SK-N-SH (cell line): Measurements from ENCODE around the gene ADCY10. TPM values are rescaled to one million over a fixed set of nuclear protein-coding genes. Genes with fewer than 3 reads are reported as not detected.

Source experiments
- CTCF ChIA-PET: fragments of 300-600, 350-600 bp; formaldehyde crosslinking; extraction: SDS; loops from one replicate; lab custom pipeline; 2021; lab: Yijun Ruan, JAX
- POLR2A ChIA-PET: fragments of 350-600 bp; sonication (Branson Sonifier 250); formaldehyde crosslinking; extraction: SDS; loops from one replicate; lab custom pipeline; 2020; ENCODE audit warnings: antibody characterized with exemption, inconsistent platforms; lab: Yijun Ruan, JAX
- DNase-seq: peaks from one replicate; pipeline ENCODE4 v3.0.0; 2012
- H2AFZ ChIP-seq: fragments of 200-600 bp; sonication (generic); 2 replicates; pipeline ENCODE4 v1.8.1; 2016; ENCODE audit warnings: antibody characterized with exemption, mild to moderate bottlenecking, low read depth
- H3F3A ChIP-seq: fragments of 200-600 bp; sonication (generic); replicated peaks from 2 replicates; pipeline ENCODE3; 2016; ENCODE audit warnings: antibody characterized with exemption, mild to moderate bottlenecking; ENCODE audit not compliant: insufficient read depth
- H3K27ac ChIP-seq, 2 experiments: fragments of 200-500 bp in 1 of 2; fragments of 200-600 bp in 1 of 2; sonication (Bioruptor generic) in 1 of 2; sonication (generic), shearing (Covaris generic) in 1 of 2; 2 replicates each; pipeline versions ENCODE4 v1.5.1 to v1.6.1; 2014 to 2016; ENCODE audit warnings: low read depth in 2 of 2, inconsistent platforms in 1 of 2, low read length in 1 of 2, mild to moderate bottlenecking in 1 of 2, mixed read lengths in 1 of 2
- H3K27me3 ChIP-seq: fragments of 200-600 bp; sonication (generic), shearing (Covaris generic); 2 replicates; pipeline ENCODE4 v1.6.1; 2016; ENCODE audit warnings: mixed run types; ENCODE audit not compliant: insufficient read depth
- H3K36me3 ChIP-seq, 2 experiments: fragments of 200-500 bp in 1 of 2; fragments of 200-600 bp in 1 of 2; sonication (Bioruptor generic) in 1 of 2; sonication (generic) in 1 of 2; replicated peaks in 1 of 2; 2 replicates each; pipeline versions ENCODE3 to v1.5.1; 2014 to 2016; ENCODE audit warnings: low read length in 1 of 2, mild to moderate bottlenecking in 1 of 2; ENCODE audit not compliant: insufficient read depth in 2 of 2, control insufficient read depth in 1 of 2
- H3K4me1 ChIP-seq, 2 experiments: fragments of 200-500 bp in 1 of 2; fragments of 200-600 bp in 1 of 2; sonication (Bioruptor generic) in 1 of 2; sonication (generic), shearing (Covaris generic) in 1 of 2; 2 replicates each; pipeline versions ENCODE4 v1.5.1 to v1.6.1; 2014 to 2016; ENCODE audit warnings: low read depth in 1 of 2, low read length in 1 of 2, mixed run types in 1 of 2; ENCODE audit not compliant: insufficient read depth in 2 of 2, control insufficient read depth in 1 of 2
- H3K4me2 ChIP-seq: fragments of 200-600 bp; sonication (generic), shearing (Covaris generic); 2 replicates; pipeline ENCODE4 v1.6.1; 2017; ENCODE audit warnings: mixed run types
- H3K4me3 ChIP-seq, 2 experiments: fragments of 200-500 bp in 1 of 2; fragments of 200-600 bp in 1 of 2; sonication (Bioruptor generic) in 1 of 2; sonication (generic), shearing (Covaris generic) in 1 of 2; 2 replicates each; pipeline versions ENCODE4 v1.5.1 to v1.8.1; 2014 to 2016; ENCODE audit warnings: low read depth in 2 of 2, inconsistent platforms in 1 of 2, low read length in 1 of 2, mild to moderate bottlenecking in 1 of 2, mixed read lengths in 1 of 2, moderate library complexity in 1 of 2
- H3K79me2 ChIP-seq: fragments of 200-600 bp; sonication (generic); 2 replicates; pipeline ENCODE4 v1.8.1; 2017; ENCODE audit warnings: mild to moderate bottlenecking; ENCODE audit not compliant: insufficient read depth
- H3K9ac ChIP-seq: fragments of 200-600 bp; sonication (generic); 2 replicates; pipeline ENCODE4 v1.6.1; 2017; ENCODE audit warnings: mixed run types
- H3K9me2 ChIP-seq: fragments of 200-600 bp; sonication (generic); 2 replicates; pipeline ENCODE4 v1.6.1; 2017; ENCODE audit warnings: mixed run types
- H3K9me3 ChIP-seq: fragments of 200-600 bp; sonication (generic); 2 replicates; pipeline ENCODE4 v1.6.1; 2017; ENCODE audit warnings: mixed run types, mild to moderate bottlenecking, moderate library complexity
- H4K20me1 ChIP-seq: fragments of 200-600 bp; sonication (generic); 2 replicates; pipeline ENCODE4 v1.6.1; 2017; ENCODE audit warnings: mild to moderate bottlenecking, mixed run types; ENCODE audit not compliant: insufficient read depth
- ELF1 ChIP-seq: IDR thresholded peaks from 2 replicates; pipeline ENCODE4 v1.4.0; 2012
- EP300 ChIP-seq, 2 experiments: IDR thresholded peaks; 2 replicates each; pipeline versions ENCODE4 v1.4.0 to v1.6.1; 2012; ENCODE audit warnings: borderline replicate concordance in 1 of 2, low read depth in 1 of 2, low read length in 1 of 2
- FOXJ3 ChIP-seq: sonication (generic); formaldehyde crosslinking; IDR thresholded peaks from 2 replicates; pipeline ENCODE4 v1.5.1; 2020; ENCODE audit warnings: mild to moderate bottlenecking, missing genetic modification reagents
- FOXM1 ChIP-seq: IDR thresholded peaks from 2 replicates; pipeline ENCODE4 v1.4.0; 2012; ENCODE audit warnings: low read depth, mild to moderate bottlenecking
- GABPA ChIP-seq: IDR thresholded peaks from 2 replicates; pipeline ENCODE4 v1.4.0; 2012; ENCODE audit warnings: low read depth, mild to moderate bottlenecking
- GATA2 ChIP-seq: sonication (generic); formaldehyde crosslinking; IDR thresholded peaks from 2 replicates; pipeline ENCODE4 v1.5.0; 2020; ENCODE audit warnings: mild to moderate bottlenecking, missing genetic modification reagents
- IRF3 ChIP-seq: fragments of 150-350 bp; IDR thresholded peaks from 2 replicates; pipeline ENCODE4 v1.6.1; 2016; ENCODE audit warnings: mild to moderate bottlenecking, low read depth, low read length
- MXI1 ChIP-seq: IDR thresholded peaks from 2 replicates; pipeline ENCODE4 v1.6.1; 2012; ENCODE audit warnings: mild to moderate bottlenecking, low read depth, low read length, improper control_type of control experiment
- NFIC ChIP-seq: IDR thresholded peaks from 2 replicates; pipeline ENCODE4 v1.4.0; 2012; ENCODE audit warnings: borderline replicate concordance
- NRF1 ChIP-seq: IDR thresholded peaks from 2 replicates; pipeline ENCODE4 v1.6.1; 2012; ENCODE audit warnings: low read depth, mild to moderate bottlenecking, low read length
- PBX3 ChIP-seq: IDR thresholded peaks from 2 replicates; pipeline ENCODE4; 2012
- POLR2AphosphoS5 ChIP-seq: IDR thresholded peaks from 2 replicates; pipeline ENCODE4 v1.6.1; 2012; ENCODE audit warnings: low read depth, low read length
- RAD21 ChIP-seq: IDR thresholded peaks from 2 replicates; pipeline ENCODE4 v1.6.1; 2012; ENCODE audit warnings: mild to moderate bottlenecking, low read length
- SMC3 ChIP-seq: IDR thresholded peaks from 2 replicates; pipeline ENCODE4 v1.6.1; 2012; ENCODE audit warnings: low read depth, low read length, improper control_type of control experiment
- TAF1 ChIP-seq: IDR thresholded peaks from 2 replicates; pipeline ENCODE4 v1.6.1; 2012; ENCODE audit warnings: low read depth, mild to moderate bottlenecking, low read length, moderate library complexity, borderline replicate concordance
- TCF12 ChIP-seq: IDR thresholded peaks from 2 replicates; pipeline ENCODE4 v1.4.0; 2012
- TEAD4 ChIP-seq: IDR thresholded peaks from 2 replicates; pipeline ENCODE4 v1.4.0; 2012; ENCODE audit warnings: mild to moderate bottlenecking, borderline replicate concordance; ENCODE audit not compliant: insufficient read depth
- USF1 ChIP-seq: IDR thresholded peaks from 2 replicates; pipeline ENCODE4 v1.4.0; 2012; ENCODE audit warnings: low read depth, borderline replicate concordance
- YY1 ChIP-seq: IDR thresholded peaks from 2 replicates; pipeline ENCODE4 v1.4.0; 2012; ENCODE audit warnings: low read depth, mild to moderate bottlenecking
- WGBS: methylation state at CpG from one replicate; pipeline ENCODE4 v1.1.6; 2017; ENCODE audit warnings: low lambda C conversion rate; 5-methylcytosine and 5-hydroxymethylcytosine counted together
- polyA plus RNA-seq, 3 experiments: library from polyadenylated mRNA; depleted of rRNA; stranded (reverse); fragments of >200 nt; gene quantifications; 2 replicates each; pipeline ENCODE4 v1.2.3, GENCODE V29; 2012
- TF ChIP-seq, protein P1 (sequence below): fragments of 150-350 bp; IDR thresholded peaks from 2 replicates; pipeline ENCODE4 v1.6.1; 2017; ENCODE audit warnings: antibody characterized with exemption, low read length, low read depth, borderline replicate concordance
- TF ChIP-seq, protein P2 (sequence below): IDR thresholded peaks from 2 replicates; pipeline ENCODE4 v1.6.1; 2012; ENCODE audit warnings: mild to moderate bottlenecking, low read depth, low read length, moderate library complexity

The ADCY10 gene
- polyA plus RNA-seq, 1 of the 3 experiments (the other 2 are of a cell fraction) = 0.10 TPM

- TF ChIP-seq SMC3 (no peak), TEAD4 (no peak), GATA2 (no peak)
Measured at GRCh38 chr1:167915569-167915968, 1.6 kb upstream of the ADCY10 start (continued).

DNA sequence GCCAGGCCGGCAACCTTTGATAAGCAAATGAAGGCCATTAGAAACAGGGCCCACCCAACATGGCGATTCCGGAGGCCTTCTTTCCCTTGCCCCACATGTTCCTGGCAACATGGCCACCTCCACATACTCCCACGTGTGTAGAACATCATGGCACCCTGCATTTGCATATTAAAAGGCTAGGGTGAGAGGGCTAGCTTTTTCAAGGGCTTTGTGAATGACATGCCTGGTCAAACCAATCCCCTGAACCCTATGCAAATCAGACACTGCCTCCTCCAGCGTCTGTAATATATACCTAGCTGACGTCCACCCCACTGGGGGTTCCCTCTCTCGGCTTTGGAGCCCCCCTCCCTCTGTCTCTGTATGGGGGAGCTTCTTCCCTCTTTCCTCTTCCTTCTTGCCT lies 1.6 kb downstream of the ADCY10 start:
- Histone ChIP-seq H3K27ac (no peak overlapping the region), H3K4me3 (no peak overlapping the region), H3K4me1 (no peaks in the 10 kb centered on the region; a peak in 1 of 4 replicates), H3K4me2 (no peak overlapping the region), H3K9me3 (no peaks in the 10 kb centered on the region), H3K27me3 (no peaks in the 10 kb centered on the region), H3K79me2 (no peaks in the 10 kb centered on the region), H3F3A (peaks cover 5% of the 10 kb centered on the region), H4K20me1 (no peaks in the 10 kb centered on the region), H3K9ac (no peak overlapping the region), H2AFZ (no peak overlapping the region), H3K36me3 (peaks cover 10 to 16% of the 10 kb centered on the region in 2 experiments), H3K9me2 (no peaks in the 10 kb centered on the region)
- no peak for DNase-seq
- POLR2A ChIA-PET = no interaction called here
- CTCF ChIA-PET = interaction anchor here (0.6 kb wide), 1 partner anchor 196 kb away, joined by 4 read pairs; no protein-coding TSS in a partner anchor
- TF ChIP-seq TEAD4 (no peak), FOXJ3 (CRISPR knock-in tag) (no peak), NRF1 (no peak), FOXM1 (no peak), TAF1 (no peak), YY1 (no peak), USF1 (no peak), TCF12 (no peak), EP300 (IDR thresholded peaks at IDR 0.05; ENCODE audit: borderline replicate concordance in 1 of 2, low read depth in 1 of 2, low read length in 1 of 2) (no peak), ELF1 (no peak), NFIC (no peak), POLR2AphosphoS5 (no peak), RAD21 (no peak), IRF3 (no peak), GABPA (no peak), PBX3 (no peak), MXI1 (no peak), GATA2 (no peak)
- TF ChIP-seq, protein P1, sequence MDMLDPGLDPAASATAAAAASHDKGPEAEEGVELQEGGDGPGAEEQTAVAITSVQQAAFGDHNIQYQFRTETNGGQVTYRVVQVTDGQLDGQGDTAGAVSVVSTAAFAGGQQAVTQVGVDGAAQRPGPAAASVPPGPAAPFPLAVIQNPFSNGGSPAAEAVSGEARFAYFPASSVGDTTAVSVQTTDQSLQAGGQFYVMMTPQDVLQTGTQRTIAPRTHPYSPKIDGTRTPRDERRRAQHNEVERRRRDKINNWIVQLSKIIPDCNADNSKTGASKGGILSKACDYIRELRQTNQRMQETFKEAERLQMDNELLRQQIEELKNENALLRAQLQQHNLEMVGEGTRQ = no peak
- TF ChIP-seq, protein P2, sequence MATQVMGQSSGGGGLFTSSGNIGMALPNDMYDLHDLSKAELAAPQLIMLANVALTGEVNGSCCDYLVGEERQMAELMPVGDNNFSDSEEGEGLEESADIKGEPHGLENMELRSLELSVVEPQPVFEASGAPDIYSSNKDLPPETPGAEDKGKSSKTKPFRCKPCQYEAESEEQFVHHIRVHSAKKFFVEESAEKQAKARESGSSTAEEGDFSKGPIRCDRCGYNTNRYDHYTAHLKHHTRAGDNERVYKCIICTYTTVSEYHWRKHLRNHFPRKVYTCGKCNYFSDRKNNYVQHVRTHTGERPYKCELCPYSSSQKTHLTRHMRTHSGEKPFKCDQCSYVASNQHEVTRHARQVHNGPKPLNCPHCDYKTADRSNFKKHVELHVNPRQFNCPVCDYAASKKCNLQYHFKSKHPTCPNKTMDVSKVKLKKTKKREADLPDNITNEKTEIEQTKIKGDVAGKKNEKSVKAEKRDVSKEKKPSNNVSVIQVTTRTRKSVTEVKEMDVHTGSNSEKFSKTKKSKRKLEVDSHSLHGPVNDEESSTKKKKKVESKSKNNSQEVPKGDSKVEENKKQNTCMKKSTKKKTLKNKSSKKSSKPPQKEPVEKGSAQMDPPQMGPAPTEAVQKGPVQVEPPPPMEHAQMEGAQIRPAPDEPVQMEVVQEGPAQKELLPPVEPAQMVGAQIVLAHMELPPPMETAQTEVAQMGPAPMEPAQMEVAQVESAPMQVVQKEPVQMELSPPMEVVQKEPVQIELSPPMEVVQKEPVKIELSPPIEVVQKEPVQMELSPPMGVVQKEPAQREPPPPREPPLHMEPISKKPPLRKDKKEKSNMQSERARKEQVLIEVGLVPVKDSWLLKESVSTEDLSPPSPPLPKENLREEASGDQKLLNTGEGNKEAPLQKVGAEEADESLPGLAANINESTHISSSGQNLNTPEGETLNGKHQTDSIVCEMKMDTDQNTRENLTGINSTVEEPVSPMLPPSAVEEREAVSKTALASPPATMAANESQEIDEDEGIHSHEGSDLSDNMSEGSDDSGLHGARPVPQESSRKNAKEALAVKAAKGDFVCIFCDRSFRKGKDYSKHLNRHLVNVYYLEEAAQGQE = no peak
- WGBS = 83% methylated on average over 7 of the region's 7 CpGs
